Panc1 (cell line): ENCODE results near the gene CLMN.

Source experiments
- POLR2AphosphoS5 ChIP-seq: IDR thresholded peaks from 2 replicates; pipeline ENCODE4 v1.6.1; 2012; ENCODE audit warnings: mild to moderate bottlenecking, low read depth, low read length, moderate library complexity
- SIN3A ChIP-seq: IDR thresholded peaks from 2 replicates; pipeline ENCODE4 v1.6.1; 2012; ENCODE audit warnings: low read depth, mild to moderate bottlenecking, low read length, moderate library complexity, borderline replicate concordance; ENCODE audit not compliant: insufficient read depth
- TCF7L2 ChIP-seq: IDR thresholded peaks from 2 replicates; pipeline ENCODE4 v1.6.1; 2011; ENCODE audit warnings: mild to moderate bottlenecking, low read depth, low read length, inconsistent platforms
- TF ChIP-seq, protein P1 (sequence below): fragments of 450-650 bp; IDR thresholded peaks from 2 replicates; pipeline ENCODE4 v1.5.1; 2017; ENCODE audit warnings: mild to moderate bottlenecking
- TF ChIP-seq, protein P2 (sequence below), 2 experiments: IDR thresholded peaks; 2 replicates each; pipeline ENCODE4 v1.6.1; 2011 to 2012; ENCODE audit warnings: low read depth in 2 of 2, control low read depth in 1 of 2, low read length in 1 of 2, mild to moderate bottlenecking in 1 of 2, moderate library complexity in 1 of 2; ENCODE audit not compliant: insufficient read depth in 1 of 2

DNA sequence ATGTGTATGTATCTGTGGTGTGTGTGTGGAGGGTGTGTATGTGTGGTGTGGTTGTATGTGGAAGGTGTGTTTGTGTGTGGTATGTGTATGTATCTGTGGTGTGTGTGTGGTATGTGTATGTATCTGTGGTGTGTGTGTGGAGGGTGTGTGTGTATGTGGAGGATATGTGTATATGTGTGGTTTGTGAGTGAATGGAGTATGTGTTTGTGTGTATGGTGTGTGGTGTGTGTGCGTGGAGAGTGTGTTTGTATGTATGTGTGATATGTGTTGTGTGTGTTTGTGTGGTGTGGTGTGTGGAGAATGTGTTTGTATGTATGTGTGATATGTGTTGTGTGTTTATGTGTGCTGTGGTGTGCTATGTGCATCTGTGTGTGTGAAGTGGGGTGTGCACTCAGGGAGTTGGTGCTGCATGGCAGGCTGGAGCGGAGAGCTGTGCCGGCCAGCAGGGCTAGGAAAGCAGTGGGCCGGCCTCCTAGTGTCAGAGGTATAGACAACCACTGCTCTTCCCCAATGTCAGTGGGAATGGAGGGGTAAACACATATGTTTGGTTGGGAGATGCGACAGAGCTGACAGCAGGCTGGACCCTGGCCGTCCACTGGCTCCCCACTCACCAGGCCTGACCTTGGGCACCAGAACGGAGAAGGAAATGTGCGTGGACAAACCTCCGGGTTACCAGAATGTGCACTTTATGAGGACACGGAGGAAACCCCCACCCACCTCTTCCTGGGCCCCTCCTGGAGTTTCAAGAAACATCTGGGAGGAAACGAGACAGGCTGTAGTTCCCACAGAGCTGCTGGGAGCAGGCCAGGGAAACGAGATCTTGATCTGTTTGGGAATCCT lies 60.7 kb downstream of the CLMN start:
- TF ChIP-seq, protein P1, sequence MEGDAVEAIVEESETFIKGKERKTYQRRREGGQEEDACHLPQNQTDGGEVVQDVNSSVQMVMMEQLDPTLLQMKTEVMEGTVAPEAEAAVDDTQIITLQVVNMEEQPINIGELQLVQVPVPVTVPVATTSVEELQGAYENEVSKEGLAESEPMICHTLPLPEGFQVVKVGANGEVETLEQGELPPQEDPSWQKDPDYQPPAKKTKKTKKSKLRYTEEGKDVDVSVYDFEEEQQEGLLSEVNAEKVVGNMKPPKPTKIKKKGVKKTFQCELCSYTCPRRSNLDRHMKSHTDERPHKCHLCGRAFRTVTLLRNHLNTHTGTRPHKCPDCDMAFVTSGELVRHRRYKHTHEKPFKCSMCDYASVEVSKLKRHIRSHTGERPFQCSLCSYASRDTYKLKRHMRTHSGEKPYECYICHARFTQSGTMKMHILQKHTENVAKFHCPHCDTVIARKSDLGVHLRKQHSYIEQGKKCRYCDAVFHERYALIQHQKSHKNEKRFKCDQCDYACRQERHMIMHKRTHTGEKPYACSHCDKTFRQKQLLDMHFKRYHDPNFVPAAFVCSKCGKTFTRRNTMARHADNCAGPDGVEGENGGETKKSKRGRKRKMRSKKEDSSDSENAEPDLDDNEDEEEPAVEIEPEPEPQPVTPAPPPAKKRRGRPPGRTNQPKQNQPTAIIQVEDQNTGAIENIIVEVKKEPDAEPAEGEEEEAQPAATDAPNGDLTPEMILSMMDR, result no peak
- no peak for TF ChIP-seq POLR2AphosphoS5
- TF ChIP-seq, protein P2, sequence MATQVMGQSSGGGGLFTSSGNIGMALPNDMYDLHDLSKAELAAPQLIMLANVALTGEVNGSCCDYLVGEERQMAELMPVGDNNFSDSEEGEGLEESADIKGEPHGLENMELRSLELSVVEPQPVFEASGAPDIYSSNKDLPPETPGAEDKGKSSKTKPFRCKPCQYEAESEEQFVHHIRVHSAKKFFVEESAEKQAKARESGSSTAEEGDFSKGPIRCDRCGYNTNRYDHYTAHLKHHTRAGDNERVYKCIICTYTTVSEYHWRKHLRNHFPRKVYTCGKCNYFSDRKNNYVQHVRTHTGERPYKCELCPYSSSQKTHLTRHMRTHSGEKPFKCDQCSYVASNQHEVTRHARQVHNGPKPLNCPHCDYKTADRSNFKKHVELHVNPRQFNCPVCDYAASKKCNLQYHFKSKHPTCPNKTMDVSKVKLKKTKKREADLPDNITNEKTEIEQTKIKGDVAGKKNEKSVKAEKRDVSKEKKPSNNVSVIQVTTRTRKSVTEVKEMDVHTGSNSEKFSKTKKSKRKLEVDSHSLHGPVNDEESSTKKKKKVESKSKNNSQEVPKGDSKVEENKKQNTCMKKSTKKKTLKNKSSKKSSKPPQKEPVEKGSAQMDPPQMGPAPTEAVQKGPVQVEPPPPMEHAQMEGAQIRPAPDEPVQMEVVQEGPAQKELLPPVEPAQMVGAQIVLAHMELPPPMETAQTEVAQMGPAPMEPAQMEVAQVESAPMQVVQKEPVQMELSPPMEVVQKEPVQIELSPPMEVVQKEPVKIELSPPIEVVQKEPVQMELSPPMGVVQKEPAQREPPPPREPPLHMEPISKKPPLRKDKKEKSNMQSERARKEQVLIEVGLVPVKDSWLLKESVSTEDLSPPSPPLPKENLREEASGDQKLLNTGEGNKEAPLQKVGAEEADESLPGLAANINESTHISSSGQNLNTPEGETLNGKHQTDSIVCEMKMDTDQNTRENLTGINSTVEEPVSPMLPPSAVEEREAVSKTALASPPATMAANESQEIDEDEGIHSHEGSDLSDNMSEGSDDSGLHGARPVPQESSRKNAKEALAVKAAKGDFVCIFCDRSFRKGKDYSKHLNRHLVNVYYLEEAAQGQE (IDR thresholded peaks at IDR 0.05; ENCODE audit: insufficient read depth in 1 of 2, low read depth in 2 of 2, low read length in 1 of 2), result no peak
- TF ChIP-seq SIN3A, result no peak
- no peak for TF ChIP-seq TCF7L2
